ENCODE results near the gene SMG1.
"Not testable (repeated sequence)": the region's sequence is repeated elsewhere in the genome, so short reads cannot be mapped to it uniquely, and the experiment has no call there.

Gene SMG1

GRCh38 chr16:18800293-18800692, 125.9 kb downstream of the SMG1 start:
- DNase-seq (ENCODE audit: low read depth in 2 of 2): no peak

- no peak for DNase-seq (ENCODE audit: low read depth in 2 of 2)
Measured at GRCh38 chr16:18799500-18799899, 126.7 kb downstream of the SMG1 start.

DNA sequence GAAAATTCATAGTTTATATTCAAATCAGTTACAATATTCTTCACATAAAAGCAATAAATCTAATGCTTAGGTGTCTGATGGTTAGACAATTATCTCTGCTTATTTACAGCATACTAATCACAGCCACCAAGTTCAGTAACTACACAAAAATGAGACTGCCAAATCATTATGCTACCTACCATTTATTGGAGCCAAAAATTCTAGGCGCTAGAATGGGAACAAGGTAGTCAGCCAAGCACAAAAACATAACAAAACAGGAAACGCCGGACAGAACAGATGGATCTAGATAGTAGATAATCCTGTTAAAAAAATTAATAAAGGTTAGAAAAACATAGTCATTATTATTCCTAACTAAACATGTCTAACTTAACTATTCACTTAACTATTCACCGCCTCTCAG, 128.5 kb downstream of the SMG1 start:
- no peak for DNase-seq (ENCODE audit: low read depth in 2 of 2)

- DNase-seq (ENCODE audit: low read depth in 2 of 2): no peak
Measured at GRCh38 chr16:18796377-18796776, 129.8 kb downstream of the SMG1 start.

DNA sequence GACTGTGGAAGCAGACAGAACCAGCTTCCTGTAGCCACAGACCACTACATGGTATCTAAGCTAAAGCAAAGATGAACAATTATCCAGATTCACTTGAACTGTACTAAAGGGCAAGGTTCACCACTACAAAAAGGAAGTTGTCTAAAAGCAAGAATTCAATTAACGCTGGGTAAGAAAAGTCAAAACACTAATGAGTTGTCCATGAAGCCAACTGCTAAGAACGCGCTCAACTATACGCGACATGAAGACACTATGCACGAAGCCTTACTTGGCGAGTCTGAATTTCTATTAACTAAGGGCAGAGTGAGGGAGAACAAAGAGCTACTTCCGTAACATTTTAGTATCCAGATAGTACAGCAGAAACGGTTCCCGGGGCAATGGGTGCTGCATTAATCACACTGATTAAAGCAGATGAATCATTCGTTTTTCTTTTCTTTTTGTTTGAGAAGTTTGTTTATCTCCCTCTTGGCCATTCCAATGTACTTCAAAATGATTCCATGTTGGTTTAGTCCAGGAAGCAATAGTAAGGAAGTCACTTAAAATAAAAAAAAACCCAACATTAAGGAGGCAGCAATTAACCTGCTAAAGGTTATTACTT, 133.3 kb downstream of the SMG1 start:
- DNase-seq (ENCODE audit: low read depth in 2 of 2): no peak

DNA sequence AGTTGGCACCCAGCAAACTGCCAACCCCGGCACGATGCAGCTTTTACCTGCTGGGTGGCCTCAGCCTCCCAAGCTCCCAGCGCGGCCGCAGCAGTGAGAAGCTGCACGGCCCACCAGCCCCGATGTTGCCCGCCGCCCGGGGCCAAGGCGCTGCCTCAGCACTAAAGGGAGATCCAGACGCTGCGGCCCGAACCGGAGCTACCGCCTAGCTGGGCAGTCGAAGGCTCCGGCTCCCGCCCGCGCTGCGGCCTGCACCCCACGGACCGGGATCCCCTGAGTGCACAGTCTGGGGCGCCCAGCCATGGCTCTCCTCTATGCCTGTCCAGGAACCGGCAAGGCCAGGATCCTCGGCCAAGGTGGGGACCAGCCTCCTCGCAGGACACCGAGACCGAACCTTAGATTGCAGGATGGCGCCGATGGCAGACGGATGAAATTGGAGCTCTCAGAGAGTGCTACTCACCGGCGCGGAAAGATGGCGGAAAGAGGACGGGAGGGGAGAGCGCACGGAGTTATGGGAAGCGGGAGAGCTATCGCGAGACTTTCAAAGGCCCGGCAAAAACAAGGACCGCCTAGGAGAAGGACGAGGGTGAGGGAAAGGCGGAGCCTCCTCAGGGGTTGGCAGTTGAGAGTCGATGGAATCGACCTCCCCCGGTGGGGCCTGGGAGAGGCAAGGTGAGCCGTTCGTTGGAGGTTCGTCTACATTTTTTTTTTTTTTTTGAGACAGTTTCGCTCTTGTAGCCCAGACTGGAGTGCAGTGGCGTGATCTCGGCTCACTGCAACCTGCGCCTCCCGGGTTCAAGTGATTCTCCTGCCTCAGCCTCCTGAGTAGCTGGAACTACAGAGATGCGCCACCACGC, 136.1 kb downstream of the SMG1 start, which contains the start of gene RPS15A:
TSS of gene RPS15A (minus strand) at position 485 of the 857 bp plus-strand sequence. CDS start 1,221 bp downstream, outside the sequence.
- DNase-seq (ENCODE audit: low read depth in 2 of 2): peak; percentile 95

DNA sequence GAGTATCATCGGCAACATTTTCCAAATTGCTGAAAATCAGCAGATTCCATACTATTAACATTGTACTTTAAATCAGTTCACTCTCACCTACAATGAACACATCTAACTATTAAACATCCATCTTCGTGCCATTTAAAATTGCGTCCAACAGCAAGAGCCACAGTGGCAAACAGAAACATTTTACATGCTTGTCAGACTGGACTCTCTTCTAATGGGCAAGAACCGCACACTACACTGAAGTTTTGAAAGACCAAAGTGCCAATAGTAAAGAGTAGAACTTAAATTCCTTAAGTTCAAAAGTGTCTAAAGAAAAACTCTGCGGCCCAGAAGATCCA, 136.7 kb downstream of the SMG1 start:
- DNase-seq (ENCODE audit: low read depth in 2 of 2): no peak

DNA sequence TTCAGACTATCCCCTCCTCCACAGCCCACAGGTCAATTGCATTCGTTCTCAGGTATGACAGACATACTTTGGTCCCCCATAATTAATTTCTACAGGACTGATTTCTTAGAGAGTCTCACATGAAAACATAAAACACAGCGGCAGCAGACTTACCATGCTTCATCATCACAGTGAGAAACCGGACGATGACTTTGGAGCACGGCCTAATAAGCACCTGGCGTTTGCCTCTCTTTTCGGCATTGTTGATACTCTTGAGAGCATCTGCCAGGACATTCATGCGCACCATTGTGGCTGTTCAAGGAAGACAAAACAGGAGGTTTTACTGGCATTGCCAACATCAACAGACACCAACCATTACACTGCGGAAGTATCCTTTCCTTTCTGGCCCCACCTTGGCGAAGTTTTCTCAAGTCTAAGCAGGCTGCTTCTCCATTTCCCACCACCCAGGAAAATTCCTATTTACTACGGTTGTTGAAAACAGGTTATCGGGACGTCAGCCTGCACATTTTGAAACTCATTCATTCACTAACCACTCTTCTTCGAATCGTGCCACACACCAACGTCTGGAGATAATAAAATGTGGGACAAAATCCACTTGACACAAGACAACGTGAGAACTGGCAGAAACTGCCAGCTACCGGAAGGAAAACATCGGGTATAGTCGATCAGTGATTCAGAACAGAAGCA, 137.2 kb downstream of the SMG1 start:
- DNase-seq (ENCODE audit: low read depth in 2 of 2): no peak

DNA sequence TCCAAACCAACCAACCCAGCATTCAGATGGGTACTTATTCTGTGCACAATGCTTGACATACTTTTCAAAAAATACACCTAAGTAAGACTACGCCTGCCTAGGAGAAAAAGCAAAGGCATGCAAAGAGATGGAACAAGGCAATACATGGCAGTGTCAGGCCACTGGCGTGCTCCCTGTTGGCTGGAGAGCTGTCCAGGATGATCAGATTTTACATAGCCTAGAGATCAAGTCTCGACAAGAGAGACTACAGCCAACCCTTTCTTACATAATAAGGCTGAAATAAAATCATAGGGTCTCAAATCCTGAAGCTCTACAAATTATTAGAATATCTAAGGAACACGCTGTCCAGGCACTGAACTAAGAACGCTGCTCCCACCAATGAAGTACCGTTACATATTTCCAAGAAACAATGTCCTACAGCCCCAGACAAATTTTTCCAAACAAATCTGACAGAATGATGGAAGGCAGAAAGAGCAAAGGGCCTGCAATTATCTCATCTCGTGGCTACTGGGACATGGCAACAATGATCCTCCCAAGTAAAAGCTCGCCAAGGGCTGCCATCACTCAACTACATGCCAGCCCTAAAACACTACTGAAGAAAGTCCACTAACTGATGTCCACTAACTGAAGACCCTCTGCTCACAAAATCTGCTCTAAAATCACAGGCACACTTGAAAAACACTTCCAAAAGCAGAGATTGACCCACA, 141.1 kb downstream of the SMG1 start:
- DNase-seq (ENCODE audit: low read depth in 2 of 2): no peak

DNA sequence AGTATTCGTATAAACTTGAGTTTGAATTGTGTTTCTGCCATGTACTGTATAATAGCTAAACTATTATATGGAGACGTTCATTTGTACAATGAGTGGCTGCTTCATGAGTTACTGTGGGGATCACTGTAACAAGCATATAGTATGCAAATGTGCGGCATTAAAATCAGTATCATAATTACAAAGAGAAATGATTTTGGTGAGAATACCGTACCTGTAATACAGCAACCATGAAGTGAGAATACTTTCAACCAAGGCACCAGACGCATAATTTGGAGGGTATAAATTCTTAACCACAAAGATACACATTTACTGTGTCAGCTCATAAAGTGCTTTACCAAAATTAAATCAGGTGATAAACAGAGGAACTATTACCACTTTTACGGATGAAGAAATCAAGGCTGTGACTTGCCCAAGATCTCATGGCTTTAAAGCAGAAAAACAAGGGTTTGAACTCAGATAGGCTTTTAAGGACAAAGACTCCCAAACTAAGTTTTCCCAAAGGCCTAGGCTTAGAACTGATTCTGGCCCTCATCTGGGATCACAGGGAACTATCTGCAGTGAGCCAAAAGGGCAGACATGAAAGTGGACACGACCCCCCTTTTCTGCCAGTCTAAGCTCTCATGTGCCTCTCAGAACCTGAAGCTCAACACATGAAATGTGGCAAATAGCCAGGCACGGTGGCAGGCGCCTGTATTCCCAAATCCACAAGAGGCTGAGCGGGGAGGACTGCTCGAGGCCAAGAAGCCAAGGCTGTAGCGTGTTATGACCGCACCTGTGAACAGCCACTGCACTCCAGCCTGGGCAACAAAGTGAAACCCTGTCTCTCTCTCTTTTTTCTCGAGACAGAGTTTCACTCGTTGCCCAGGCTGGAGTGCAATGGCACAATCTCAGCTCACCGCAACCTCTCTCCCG, 142.5 kb downstream of the SMG1 start:
- DNase-seq (ENCODE audit: low read depth in 2 of 2): no peak

- DNase-seq (ENCODE audit: low read depth in 2 of 2): no peak
Measured at GRCh38 chr16:18782697-18783429, 143.3 kb downstream of the SMG1 start.

DNA sequence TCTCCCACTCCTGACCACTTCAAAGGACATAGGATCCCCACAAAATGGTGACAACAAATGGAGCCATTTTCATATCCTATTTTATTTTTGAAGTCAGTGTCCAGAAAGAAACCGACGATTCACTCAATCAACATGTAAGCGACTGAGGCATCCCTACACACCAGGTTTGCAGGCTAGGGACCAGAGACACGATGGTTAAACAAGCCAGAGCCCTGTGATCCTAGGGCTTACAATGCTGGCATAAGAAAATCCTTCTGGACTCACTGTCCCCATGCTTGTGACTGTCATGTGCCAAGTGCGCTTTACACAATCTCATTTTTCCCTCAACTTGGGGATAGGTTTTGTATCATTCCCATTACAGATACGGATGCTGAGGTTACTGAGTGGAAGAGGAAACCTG, 145.0 kb downstream of the SMG1 start:
- DNase-seq (ENCODE audit: low read depth in 2 of 2): not testable (repeated sequence)

GRCh38 chr16:18780460-18781026, 145.7 kb downstream of the SMG1 start:
- not testable (repeated sequence) for DNase-seq (ENCODE audit: low read depth in 2 of 2)

DNA sequence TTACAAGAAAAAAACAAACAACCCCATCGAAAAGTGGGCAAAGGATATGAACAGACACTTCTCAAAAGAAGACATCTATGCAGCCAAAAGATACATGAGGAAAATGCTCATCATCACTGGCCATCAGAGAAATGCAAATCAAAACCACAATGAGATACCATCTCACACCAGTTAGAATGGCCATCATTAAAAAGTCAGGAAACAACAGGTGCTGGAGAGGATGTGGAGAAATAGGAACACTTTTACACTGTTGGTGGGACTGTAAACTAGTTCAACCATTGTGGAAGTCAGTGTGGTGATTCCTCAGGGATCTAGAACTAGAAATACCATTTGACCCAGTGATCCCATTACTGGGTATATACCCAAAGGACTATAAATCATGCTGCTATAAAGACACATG, 148.5 kb downstream of the SMG1 start:
- not testable (repeated sequence) for DNase-seq (ENCODE audit: low read depth in 2 of 2)

DNA sequence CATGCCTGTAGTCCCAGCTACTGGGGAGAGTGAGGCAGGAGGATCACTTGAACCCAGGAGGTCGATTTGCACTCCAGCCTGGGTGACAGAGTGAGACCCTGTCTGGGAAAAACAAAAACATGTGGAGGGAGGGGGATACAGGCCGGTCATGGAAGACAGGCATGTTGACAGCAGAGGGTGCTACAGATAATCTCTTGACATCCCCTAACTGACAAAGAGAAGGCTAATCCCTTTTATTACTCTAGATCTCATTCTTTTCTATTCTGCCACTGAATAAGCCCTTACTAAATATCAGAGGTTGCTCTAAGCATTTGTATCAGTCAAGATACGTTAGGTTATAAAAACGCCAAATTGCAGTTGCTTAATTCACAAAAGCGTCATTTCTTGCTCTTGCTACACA, 149.9 kb downstream of the SMG1 start:
- not testable (repeated sequence) for DNase-seq (ENCODE audit: low read depth in 2 of 2)

- DNase-seq (ENCODE audit: low read depth in 2 of 2): not testable (repeated sequence)
Measured at GRCh38 chr16:18774651-18775050, 151.6 kb downstream of the SMG1 start.

- DNase-seq (ENCODE audit: low read depth in 2 of 2): not testable (repeated sequence)
Measured at GRCh38 chr16:18772171-18772570, 154.0 kb downstream of the SMG1 start.

DNA sequence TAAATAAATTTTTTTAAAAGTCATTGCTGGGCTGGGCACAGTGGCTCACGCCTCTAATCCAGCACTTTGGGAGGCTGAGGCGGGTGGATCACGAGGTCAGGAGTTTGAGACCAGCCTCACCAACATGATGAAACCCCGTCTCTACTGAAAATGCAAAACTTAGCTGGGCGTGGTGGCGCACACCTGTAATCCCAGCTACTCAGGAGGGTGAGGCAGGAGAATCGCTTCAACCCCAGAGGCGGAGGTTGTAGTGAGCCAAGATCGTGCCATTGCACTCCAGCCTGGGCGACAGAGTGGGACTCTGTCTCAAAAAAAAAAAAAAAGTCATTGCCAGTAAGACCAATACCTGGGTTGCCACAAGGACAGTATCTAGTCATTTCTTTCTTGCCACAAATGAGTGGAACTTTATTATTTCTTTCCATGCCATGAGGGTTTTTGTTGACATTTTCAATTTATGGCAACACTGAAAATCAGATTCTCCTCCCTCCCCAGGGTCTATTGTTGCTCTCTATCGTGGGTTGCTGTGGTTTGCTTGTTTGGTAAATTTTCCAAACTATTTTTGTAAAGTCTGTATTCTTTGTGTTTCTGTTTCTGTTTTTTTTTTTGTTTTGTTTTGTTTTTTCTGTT, 155.8 kb downstream of the SMG1 start:
- not testable (repeated sequence) for DNase-seq (ENCODE audit: low read depth in 2 of 2)

DNA sequence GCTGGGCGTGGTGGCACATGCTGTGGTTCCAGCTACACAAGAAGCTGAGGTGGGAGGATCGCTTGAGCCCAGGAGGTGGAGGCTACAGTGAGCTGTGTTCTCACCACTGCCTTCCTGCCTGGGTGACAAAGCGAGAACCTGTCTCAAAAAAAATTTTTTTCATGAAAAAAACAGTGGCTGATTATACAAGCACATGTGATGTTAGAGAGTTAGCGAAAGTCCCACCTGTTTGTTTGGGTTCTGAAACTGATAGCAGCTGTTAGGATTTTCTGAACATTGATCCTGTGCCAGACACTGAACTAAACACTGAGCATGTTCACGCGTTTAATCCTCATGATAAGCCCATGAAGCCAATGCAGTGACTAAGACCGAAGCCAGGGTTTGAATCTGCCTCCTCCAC, 159.0 kb downstream of the SMG1 start:
- not testable (repeated sequence) for DNase-seq (ENCODE audit: low read depth in 2 of 2)

Data from fibroblast of skin of left quadriceps (primary cell).